22Rv1 (cell line): Measurements from ENCODE around the gene NFKBIE.
A peak's percentile ranks its signal among the peaks of the same experiment; 100 is the strongest.

ENCODE experiments used
- H3K27ac ChIP-seq: fragments of 450-650 bp; 2 replicates; pipeline ENCODE4 v1.5.1; 2017
- ZFX ChIP-seq: fragments of 450-650 bp; IDR thresholded peaks from 2 replicates; pipeline ENCODE4 v1.6.1; 2017; ENCODE audit warnings: antibody characterized with exemption, borderline replicate concordance
- TF ChIP-seq, protein P1 (sequence below): fragments of 450-650 bp; IDR thresholded peaks from 2 replicates; pipeline ENCODE4 v1.5.1; 2017; ENCODE audit warnings: mild to moderate bottlenecking

Gene NFKBIE

GRCh38 chr6:44246663-44247337, 18.6 kb downstream of the NFKBIE start, which contains the start of gene HSP90AB1:
HSP90AB1 (plus strand) TSS chr6:44247101; CDS start chr6:44248630, 1,529 bp downstream.
- no peak for TF ChIP-seq ZFX
- TF ChIP-seq, protein P1, sequence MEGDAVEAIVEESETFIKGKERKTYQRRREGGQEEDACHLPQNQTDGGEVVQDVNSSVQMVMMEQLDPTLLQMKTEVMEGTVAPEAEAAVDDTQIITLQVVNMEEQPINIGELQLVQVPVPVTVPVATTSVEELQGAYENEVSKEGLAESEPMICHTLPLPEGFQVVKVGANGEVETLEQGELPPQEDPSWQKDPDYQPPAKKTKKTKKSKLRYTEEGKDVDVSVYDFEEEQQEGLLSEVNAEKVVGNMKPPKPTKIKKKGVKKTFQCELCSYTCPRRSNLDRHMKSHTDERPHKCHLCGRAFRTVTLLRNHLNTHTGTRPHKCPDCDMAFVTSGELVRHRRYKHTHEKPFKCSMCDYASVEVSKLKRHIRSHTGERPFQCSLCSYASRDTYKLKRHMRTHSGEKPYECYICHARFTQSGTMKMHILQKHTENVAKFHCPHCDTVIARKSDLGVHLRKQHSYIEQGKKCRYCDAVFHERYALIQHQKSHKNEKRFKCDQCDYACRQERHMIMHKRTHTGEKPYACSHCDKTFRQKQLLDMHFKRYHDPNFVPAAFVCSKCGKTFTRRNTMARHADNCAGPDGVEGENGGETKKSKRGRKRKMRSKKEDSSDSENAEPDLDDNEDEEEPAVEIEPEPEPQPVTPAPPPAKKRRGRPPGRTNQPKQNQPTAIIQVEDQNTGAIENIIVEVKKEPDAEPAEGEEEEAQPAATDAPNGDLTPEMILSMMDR: no peak
- peak within 1 kb of the TSS; percentile 91 for H3K27ac ChIP-seq

DNA sequence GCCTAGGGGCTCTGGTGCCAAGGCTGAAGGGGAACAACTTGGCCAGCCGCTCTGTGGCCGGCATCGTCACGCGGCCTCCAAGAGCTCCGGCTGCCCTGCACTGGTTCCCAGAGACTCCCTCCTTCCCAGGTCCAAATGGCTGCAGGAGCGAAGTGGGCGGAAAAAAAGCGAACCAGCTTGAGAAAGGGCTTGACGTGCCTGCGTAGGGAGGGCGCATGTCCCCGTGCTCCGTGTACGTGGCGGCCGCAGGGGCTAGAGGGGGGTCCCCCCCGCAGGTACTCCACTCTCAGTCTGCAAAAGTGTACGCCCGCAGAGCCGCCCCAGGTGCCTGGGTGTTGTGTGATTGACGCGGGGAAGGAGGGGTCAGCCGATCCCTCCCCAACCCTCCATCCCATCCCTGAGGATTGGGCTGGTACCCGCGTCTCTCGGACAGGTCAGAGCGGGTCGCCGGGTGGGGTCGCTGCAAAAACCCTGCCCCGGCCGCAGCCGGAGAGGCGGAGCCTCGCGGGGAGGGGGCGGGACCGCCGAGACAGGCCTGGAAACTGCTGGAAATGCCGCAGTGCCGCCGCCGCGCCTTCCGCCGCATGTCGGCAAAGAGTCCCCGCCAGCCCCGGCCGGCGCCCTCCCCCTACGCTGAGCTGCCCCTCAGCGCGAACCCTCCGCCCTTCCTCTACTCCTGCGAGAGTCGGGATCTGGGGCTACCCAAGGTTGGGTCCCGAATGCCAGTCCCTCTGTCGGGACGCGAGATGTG, 19.3 kb downstream of the NFKBIE start:
- H3K27ac ChIP-seq: peak overlapping the region; percentile 91
- TF ChIP-seq, protein P1: peak; percentile 58; the same call in 1 of the 2 replicates
- TF ChIP-seq ZFX: no peak

GRCh38 chr6:44245391-44245911, 19.9 kb downstream of the NFKBIE start:
- TF ChIP-seq, protein P1: no peak
- no peak for TF ChIP-seq ZFX
- H3K27ac ChIP-seq: peak overlapping the region; percentile 91

- no peak overlapping the region for H3K27ac ChIP-seq
- no peak for TF ChIP-seq ZFX
- TF ChIP-seq, protein P1: no peak
These were observed 22.0 kb downstream of the NFKBIE start for GRCh38 chr6:44243345-44243744.

GRCh38 chr6:44238687-44239350, 26.5 kb downstream of the NFKBIE start:
- H3K27ac ChIP-seq: peak overlapping the region; percentile 73; the same call in 1 of the 2 replicates
- TF ChIP-seq ZFX: no peak
- TF ChIP-seq, protein P1: no peak

DNA sequence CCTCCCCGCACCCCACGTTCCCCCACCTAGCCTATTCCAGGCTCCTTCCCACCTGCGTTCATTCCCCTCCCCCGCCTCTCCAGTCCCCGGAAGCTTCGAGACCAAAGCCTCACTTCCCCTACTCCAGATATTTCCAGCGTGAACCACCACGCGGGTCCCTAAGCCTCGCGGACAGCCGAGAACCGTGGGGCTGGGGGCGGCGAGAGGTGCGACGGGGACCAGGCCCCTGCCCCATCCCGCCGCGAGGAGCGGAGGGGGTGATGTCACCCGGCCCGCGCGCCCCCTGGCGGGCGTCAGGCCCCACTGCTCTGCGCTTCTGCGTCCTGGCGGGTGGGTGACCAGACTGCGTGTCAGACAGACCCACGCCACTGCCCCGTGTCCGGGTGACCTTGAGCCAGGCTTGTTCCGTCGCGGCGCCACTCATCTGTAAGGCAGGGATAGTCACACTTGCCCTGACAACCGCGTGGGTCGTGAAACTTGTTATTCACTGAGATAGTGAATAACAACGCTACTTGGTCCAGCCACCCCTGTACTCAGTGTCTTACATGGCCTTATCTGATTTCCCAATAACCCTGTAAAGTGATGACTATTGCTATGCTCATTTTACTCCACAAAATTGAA, 27.4 kb downstream of the NFKBIE start:
- no peak for TF ChIP-seq ZFX
- TF ChIP-seq, protein P1: peak; percentile 97
- peak overlapping the region; percentile 73 for H3K27ac ChIP-seq
